ENCODE measurements around the gene LZTS3. TPM values are rescaled to one million over a fixed set of nuclear protein-coding genes. Genes with fewer than 3 reads are reported as not detected.

Gene LZTS3
- total RNA-seq, 1 experiment from 2014 or later, result 4.5 TPM

- no TSS peak for BruUV-seq (replicated peaks)
- H3K4me1 ChIP-seq, result no peaks in the 10 kb centered on the region
- ChIA-PET POLR2A (no interaction called here), CTCF (no interaction called here)
- Mint-ChIP-seq H3K9me3 (ENCODE audit: unreplicated experiment) (no peaks in the 10 kb centered on the region), H3K27me3 (ENCODE audit: insufficient read depth, unreplicated experiment) (no peaks in the 10 kb centered on the region), H3K36me3 (ENCODE audit: insufficient read depth, unreplicated experiment) (peaks cover 74% of the 10 kb centered on the region), H3K4me3 (ENCODE audit: unreplicated experiment) (no peak overlapping the region), H3K4me1 (ENCODE audit: low read depth, unreplicated experiment) (no peaks in the 10 kb centered on the region), H3K27ac (ENCODE audit: unreplicated experiment) (no peak overlapping the region)
- H3K9me3 ChIP-seq, result no peaks in the 10 kb centered on the region
- H3K4me3 ChIP-seq (ENCODE audit: low read depth, low read length), result no peak overlapping the region
- intact Hi-C loops (cut with micrococcal nuclease; ENCODE audit: unreplicated experiment), result no loop called here
- H3K27me3 ChIP-seq (replicated peaks; ENCODE audit: control insufficient read depth, insufficient read depth, low read length), result no peaks in the 10 kb centered on the region
- DNase-seq, result no peak
- H3K36me3 ChIP-seq (ENCODE audit: control insufficient read depth, insufficient read depth, low read length), result peaks cover 3% of the 10 kb centered on the region; the same call in 1 of the 2 replicates
- no peak for TF ChIP-seq CTCF (IDR thresholded peaks at IDR 0.05; ENCODE audit: insufficient read depth in 1 of 2, low read depth in 1 of 2, low read length in 1 of 2, severe bottlenecking in 1 of 2, unreplicated experiment in 1 of 2)
Measured at GRCh38 chr20:3150908-3151307, 22.4 kb downstream of the LZTS3 start.

GRCh38 chr20:3146732-3147341 lies 26.5 kb downstream of the LZTS3 start:
- BruUV-seq (replicated peaks), result no TSS peak
- ChIA-PET POLR2A (no interaction called here), CTCF (interaction anchor here (0.5 kb wide), 1 partner anchor 170 kb away, joined by 6 read pairs; no protein-coding TSS in a partner anchor)
- no peak for TF ChIP-seq CTCF (IDR thresholded peaks at IDR 0.05; ENCODE audit: insufficient read depth in 1 of 2, low read depth in 1 of 2, low read length in 1 of 2, severe bottlenecking in 1 of 2, unreplicated experiment in 1 of 2)
- no peaks in the 10 kb centered on the region for H3K9me3 ChIP-seq
- H3K4me3 ChIP-seq (ENCODE audit: low read depth, low read length), result no peak overlapping the region
- H3K27ac Mint-ChIP-seq (ENCODE audit: unreplicated experiment), result no peak overlapping the region
- no peaks in the 10 kb centered on the region for H3K4me1 ChIP-seq
- intact Hi-C loops (cut with micrococcal nuclease; ENCODE audit: unreplicated experiment), result no loop called here
- no peaks in the 10 kb centered on the region for H3K4me1 Mint-ChIP-seq (ENCODE audit: low read depth, unreplicated experiment)
- DNase-seq, result no peak
- no peaks in the 10 kb centered on the region for H3K27me3 ChIP-seq (replicated peaks; ENCODE audit: control insufficient read depth, insufficient read depth, low read length)
- H3K36me3 ChIP-seq (ENCODE audit: control insufficient read depth, insufficient read depth, low read length), result peaks cover 3% of the 10 kb centered on the region; the same call in 1 of the 2 replicates
- peaks cover 62% of the 10 kb centered on the region for H3K36me3 Mint-ChIP-seq (ENCODE audit: insufficient read depth, unreplicated experiment)
- no peaks in the 10 kb centered on the region for H3K27me3 Mint-ChIP-seq (ENCODE audit: insufficient read depth, unreplicated experiment)
- no peak overlapping the region for H3K4me3 Mint-ChIP-seq (ENCODE audit: unreplicated experiment)
- H3K9me3 Mint-ChIP-seq (ENCODE audit: unreplicated experiment), result no peaks in the 10 kb centered on the region

- POLR2A ChIA-PET, result no interaction called here
Measured at GRCh38 chr20:3141757-3142156, 31.6 kb downstream of the LZTS3 start.

More at GRCh38 chr20:3141757-3142156, 31.6 kb downstream of the LZTS3 start:
- no TSS peak for BruUV-seq (replicated peaks)
- H3K27ac Mint-ChIP-seq (ENCODE audit: unreplicated experiment), result no peak overlapping the region
- no peaks in the 10 kb centered on the region for H3K27me3 Mint-ChIP-seq (ENCODE audit: insufficient read depth, unreplicated experiment)
- Histone ChIP-seq H3K4me3 (ENCODE audit: low read depth, low read length) (no peak overlapping the region), H3K9me3 (no peaks in the 10 kb centered on the region), H3K4me1 (no peaks in the 10 kb centered on the region), H3K36me3 (ENCODE audit: control insufficient read depth, insufficient read depth, low read length) (peaks cover under 1% of the 10 kb centered on the region; the same call in 1 of the 2 replicates), H3K27me3 (replicated peaks; ENCODE audit: control insufficient read depth, insufficient read depth, low read length) (no peaks in the 10 kb centered on the region)
- peaks cover 29% of the 10 kb centered on the region for H3K36me3 Mint-ChIP-seq (ENCODE audit: insufficient read depth, unreplicated experiment)
- no peak for TF ChIP-seq CTCF (IDR thresholded peaks at IDR 0.05; ENCODE audit: insufficient read depth in 1 of 2, low read depth in 1 of 2, low read length in 1 of 2, severe bottlenecking in 1 of 2, unreplicated experiment in 1 of 2)
- no peak overlapping the region for H3K4me3 Mint-ChIP-seq (ENCODE audit: unreplicated experiment)
- no peak for DNase-seq
- H3K9me3 Mint-ChIP-seq (ENCODE audit: unreplicated experiment), result no peaks in the 10 kb centered on the region
- intact Hi-C loops (cut with micrococcal nuclease; ENCODE audit: unreplicated experiment), result no loop called here
- no peaks in the 10 kb centered on the region for H3K4me1 Mint-ChIP-seq (ENCODE audit: low read depth, unreplicated experiment)
- CTCF ChIA-PET, result no interaction called here
